Esophagus muscularis mucosa (tissue), 4 donors: ENCODE results near the gene PRKAR1B.

Source experiments
- EP300 ChIP-seq: sonication (generic); formaldehyde crosslinking; IDR thresholded peaks from one replicate; pipeline ENCODE4 v1.6.1; 2017; ENCODE audit warnings: antibody characterized with exemption
- POLR2AphosphoS5 ChIP-seq, 2 donors: sonication (generic); formaldehyde crosslinking; IDR thresholded peaks; one replicate each; pipeline ENCODE4 v1.6.1; 2017; ENCODE audit warnings: antibody characterized with exemption in 2 of 2
- TF ChIP-seq, protein P1 (sequence below), 3 experiments: fragments of 200-600 bp in 2 of 3; fragments of 450-650 bp in 1 of 3; sonication (generic) in 2 of 3; IDR thresholded peaks; one replicate each; pipeline ENCODE4 v1.5.1; 2017 to 2019; ENCODE audit warnings: antibody characterized with exemption in 3 of 3, mild to moderate bottlenecking in 2 of 3, moderate library complexity in 1 of 3

- TF ChIP-seq, protein P1, sequence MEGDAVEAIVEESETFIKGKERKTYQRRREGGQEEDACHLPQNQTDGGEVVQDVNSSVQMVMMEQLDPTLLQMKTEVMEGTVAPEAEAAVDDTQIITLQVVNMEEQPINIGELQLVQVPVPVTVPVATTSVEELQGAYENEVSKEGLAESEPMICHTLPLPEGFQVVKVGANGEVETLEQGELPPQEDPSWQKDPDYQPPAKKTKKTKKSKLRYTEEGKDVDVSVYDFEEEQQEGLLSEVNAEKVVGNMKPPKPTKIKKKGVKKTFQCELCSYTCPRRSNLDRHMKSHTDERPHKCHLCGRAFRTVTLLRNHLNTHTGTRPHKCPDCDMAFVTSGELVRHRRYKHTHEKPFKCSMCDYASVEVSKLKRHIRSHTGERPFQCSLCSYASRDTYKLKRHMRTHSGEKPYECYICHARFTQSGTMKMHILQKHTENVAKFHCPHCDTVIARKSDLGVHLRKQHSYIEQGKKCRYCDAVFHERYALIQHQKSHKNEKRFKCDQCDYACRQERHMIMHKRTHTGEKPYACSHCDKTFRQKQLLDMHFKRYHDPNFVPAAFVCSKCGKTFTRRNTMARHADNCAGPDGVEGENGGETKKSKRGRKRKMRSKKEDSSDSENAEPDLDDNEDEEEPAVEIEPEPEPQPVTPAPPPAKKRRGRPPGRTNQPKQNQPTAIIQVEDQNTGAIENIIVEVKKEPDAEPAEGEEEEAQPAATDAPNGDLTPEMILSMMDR (IDR thresholded peaks at IDR 0.05): no peak
- no peak for TF ChIP-seq EP300
- TF ChIP-seq POLR2AphosphoS5 (IDR thresholded peaks at IDR 0.05): no peak
Measured at GRCh38 chr7:585873-586272, 141.2 kb downstream of the PRKAR1B start.
